ENCODE measurements around the gene DPP6. TPM values are rescaled to one million over a fixed set of nuclear protein-coding genes. Genes with fewer than 3 reads are reported as not detected.

The DPP6 gene
- total RNA-seq, 1 donor from 2014 or later, result 2.2 TPM

- H3K4me1 Mint-ChIP-seq, result no peaks in the 10 kb centered on the region
- H3K27me3 Mint-ChIP-seq (ENCODE audit: low read depth), result peaks cover 6% of the 10 kb centered on the region
- no peak for TF ChIP-seq CTCF (conservative IDR thresholded peaks at IDR 0.05)
- DNase-seq (ENCODE audit: low read depth, low spot score), result no peak
- H3K4me3 Mint-ChIP-seq, result no peak overlapping the region
- H3K27ac Mint-ChIP-seq (ENCODE audit: unreplicated experiment), result no peak overlapping the region
- no peaks in the 10 kb centered on the region for H3K9me3 Mint-ChIP-seq
- H3K36me3 Mint-ChIP-seq (ENCODE audit: low read depth), result no peaks in the 10 kb centered on the region
These were observed 808.6 kb downstream of the DPP6 start for GRCh38 chr7:154860621-154861375.

GRCh38 chr7:154861589-154861988 is 809.4 kb downstream of the DPP6 start:
- Mint-ChIP-seq H3K4me3 (no peak overlapping the region), H3K27ac (ENCODE audit: unreplicated experiment) (no peak overlapping the region), H3K36me3 (ENCODE audit: low read depth) (no peaks in the 10 kb centered on the region), H3K9me3 (peaks cover 1% of the 10 kb centered on the region), H3K27me3 (ENCODE audit: low read depth) (peaks cover 9% of the 10 kb centered on the region), H3K4me1 (peaks cover 2% of the 10 kb centered on the region)
- TF ChIP-seq CTCF (conservative IDR thresholded peaks at IDR 0.05), result no peak
- DNase-seq (ENCODE audit: low read depth, low spot score), result no peak

GRCh38 chr7:154862153-154862791 is 810.1 kb downstream of the DPP6 start:
- TF ChIP-seq CTCF (conservative IDR thresholded peaks at IDR 0.05), result no peak
- H3K27ac Mint-ChIP-seq (ENCODE audit: unreplicated experiment), result no peak overlapping the region
- no peak for DNase-seq (ENCODE audit: low read depth, low spot score)
- peaks cover 9% of the 10 kb centered on the region for H3K4me1 Mint-ChIP-seq
- H3K27me3 Mint-ChIP-seq (ENCODE audit: low read depth), result peaks cover 16% of the 10 kb centered on the region
- peaks cover 3% of the 10 kb centered on the region for H3K9me3 Mint-ChIP-seq
- no peaks in the 10 kb centered on the region for H3K36me3 Mint-ChIP-seq (ENCODE audit: low read depth)
- H3K4me3 Mint-ChIP-seq, result no peak overlapping the region

- Mint-ChIP-seq H3K27me3 (ENCODE audit: low read depth) (peaks cover 33% of the 10 kb centered on the region), H3K36me3 (ENCODE audit: low read depth) (no peaks in the 10 kb centered on the region), H3K4me1 (peaks cover 13% of the 10 kb centered on the region), H3K27ac (ENCODE audit: unreplicated experiment) (no peak overlapping the region), H3K4me3 (no peak overlapping the region), H3K9me3 (peaks cover 3% of the 10 kb centered on the region)
- DNase-seq (ENCODE audit: low read depth, low spot score), result no peak
- no peak for TF ChIP-seq CTCF (conservative IDR thresholded peaks at IDR 0.05)
These were observed 811.7 kb downstream of the DPP6 start for GRCh38 chr7:154863766-154864522.

- peaks cover 3% of the 10 kb centered on the region for H3K9me3 Mint-ChIP-seq
- no peak for DNase-seq (ENCODE audit: low read depth, low spot score)
- TF ChIP-seq CTCF (conservative IDR thresholded peaks at IDR 0.05), result no peak
- H3K27me3 Mint-ChIP-seq (ENCODE audit: low read depth), result peaks cover 36% of the 10 kb centered on the region
- H3K27ac Mint-ChIP-seq (ENCODE audit: unreplicated experiment), result no peak overlapping the region
- peaks cover 16% of the 10 kb centered on the region for H3K4me1 Mint-ChIP-seq
- no peak overlapping the region for H3K4me3 Mint-ChIP-seq
- no peaks in the 10 kb centered on the region for H3K36me3 Mint-ChIP-seq (ENCODE audit: low read depth)
These were observed 812.3 kb downstream of the DPP6 start for GRCh38 chr7:154864523-154864891.
